GM23248 (cell line): ENCODE results near the gene CCDC85B. TPM values are rescaled to one million over a fixed set of nuclear protein-coding genes. Genes with fewer than 3 reads are reported as not detected.
"Not testable (repeated sequence)": the region's sequence is repeated elsewhere in the genome, so short reads cannot be mapped to it uniquely, and the experiment has no call there.

Experiments
- DNase-seq: peaks from one replicate; pipeline ENCODE4 v3.0.0-alpha.2; 2015
- H2AFZ ChIP-seq: fragments of 200-600 bp; sonication (generic); 2 replicates; pipeline ENCODE4 v1.6.1; 2016; ENCODE audit warnings: antibody characterized with exemption
- H3F3A ChIP-seq: fragments of 200-600 bp; sonication (generic); 2 replicates; pipeline ENCODE4 v1.6.1; 2016; ENCODE audit warnings: mild to moderate bottlenecking, antibody characterized with exemption, mixed run types; ENCODE audit not compliant: insufficient read depth
- H3K27ac ChIP-seq: fragments of 200-600 bp; sonication (generic); 2 replicates; pipeline ENCODE4 v1.5.1; 2016; ENCODE audit warnings: mild to moderate bottlenecking
- H3K27me3 ChIP-seq: fragments of 200-600 bp; sonication (generic); replicated peaks from 2 replicates; pipeline ENCODE4 v1.6.1; 2016; ENCODE audit warnings: mild to moderate bottlenecking; ENCODE audit not compliant: insufficient read depth
- H3K36me3 ChIP-seq: fragments of 200-600 bp; sonication (generic); 2 replicates; pipeline ENCODE4 v1.6.1; 2016; ENCODE audit warnings: low read depth, mild to moderate bottlenecking
- H3K4me1 ChIP-seq: fragments of 200-600 bp; sonication (generic); 2 replicates; pipeline ENCODE4 v1.6.1; 2016; ENCODE audit warnings: mild to moderate bottlenecking; ENCODE audit not compliant: insufficient read depth
- H3K4me2 ChIP-seq: fragments of 200-600 bp; sonication (generic); one replicate; pipeline ENCODE4 v1.6.1; 2016; ENCODE audit warnings: mild to moderate bottlenecking; ENCODE audit not compliant: unreplicated experiment
- H3K4me3 ChIP-seq: fragments of 200-600 bp; sonication (generic); 2 replicates; pipeline ENCODE4 v1.5.1; 2016; ENCODE audit warnings: mild to moderate bottlenecking
- H3K79me2 ChIP-seq: fragments of 200-600 bp; sonication (generic); 2 replicates; pipeline ENCODE4 v1.6.1; 2016; ENCODE audit warnings: mild to moderate bottlenecking; ENCODE audit not compliant: insufficient read depth
- H3K9ac ChIP-seq: fragments of 200-600 bp; sonication (generic); 2 replicates; pipeline ENCODE4 v1.6.1; 2016; ENCODE audit warnings: mild to moderate bottlenecking
- H3K9me2 ChIP-seq: fragments of 200-600 bp; sonication (generic); 2 replicates; pipeline ENCODE4 v1.6.1; 2016; ENCODE audit warnings: mixed run types, mild to moderate bottlenecking, moderate library complexity; ENCODE audit not compliant: insufficient read depth
- H3K9me3 ChIP-seq: fragments of 200-600 bp; sonication (generic); one replicate; pipeline ENCODE4 v1.6.1; 2017; ENCODE audit warnings: low read depth
- H4K20me1 ChIP-seq: fragments of 200-600 bp; sonication (generic); 2 replicates; pipeline ENCODE4 v1.6.0; 2016; ENCODE audit not compliant: insufficient read depth
- EZH2 ChIP-seq: fragments of 200-600 bp; sonication (generic); IDR thresholded peaks from 2 replicates; pipeline ENCODE4 v1.6.1; 2018; ENCODE audit warnings: antibody characterized with exemption, mild to moderate bottlenecking; ENCODE audit not compliant: insufficient read depth, poor library complexity, severe bottlenecking
- EZH2phosphoT487 ChIP-seq: fragments of 200-600 bp; sonication (generic); IDR thresholded peaks from 2 replicates; pipeline ENCODE4 v1.6.1; 2018; ENCODE audit warnings: antibody characterized with exemption, moderate library complexity, mild to moderate bottlenecking, low read depth; ENCODE audit not compliant: insufficient read depth
- WGBS, 2 experiments: methylation state at CpG; one replicate each; pipeline ENCODE4 v1.1.6; 2015 to 2017; ENCODE audit warnings: low lambda C conversion rate in 2 of 2, low coverage in 1 of 2; ENCODE audit errors: missing lambda C conversion rate in 2 of 2; 5-methylcytosine and 5-hydroxymethylcytosine counted together
- in situ Hi-C: fragments of 300-500 bp; cut with MboI; formaldehyde crosslinking; loops from 2 replicates; pipeline ENCODE4 v1.15.0; 2020
- polyA plus RNA-seq: library from polyadenylated mRNA; unstranded; fragments of >200 nt; fragmentation: Nextera tagmentation; extraction: Ambion mirVana; gene quantifications from 2 replicates; pipeline ENCODE4 v1.2.1, GENCODE V29; 2016
- total RNA-seq: library from RNA; depleted of rRNA; stranded (reverse); fragments of >200 nt; shearing (Covaris generic); gene quantifications from 2 replicates; pipeline ENCODE4 v1.2.3, GENCODE V29; 2014

CCDC85B gene
- total and polyA plus RNA-seq, 2 experiments from 2014 or later = 116 to 143 TPM

- in situ Hi-C loops = loop anchor here (10.0 kb wide), 1 partner anchor 97 kb away; no protein-coding TSS in a partner anchor
- Histone ChIP-seq H3K9ac (peak within 1 kb of the TSS; percentile 99), H3K9me3 (no peaks in the 10 kb centered on the region), H3K4me1 (peaks cover 37% of the 10 kb centered on the region), H3K4me2 (peak within 1 kb of the TSS; percentile 85), H3K9me2 (no peaks in the 10 kb centered on the region), H3K27ac (peak within 1 kb of the TSS; percentile 99), H3K36me3 (peaks cover 27% of the 10 kb centered on the region; the same call in 1 of the 2 replicates), H3K27me3 (no peaks in the 10 kb centered on the region), H3K79me2 (peaks cover 66% of the 10 kb centered on the region), H3F3A (peaks cover 53% of the 10 kb centered on the region), H3K4me3 (peak within 1 kb of the TSS; percentile 95), H4K20me1 (no peaks in the 10 kb centered on the region; the same call in 1 of the 2 replicates), H2AFZ (peak within 1 kb of the TSS; percentile 76)
- 0 to 1% methylated on average over 44 to 48 of the region's 57 CpGs for WGBS, 2 experiments
- peak; percentile 98 for DNase-seq
- TF ChIP-seq EZH2 (no peak), EZH2phosphoT487 (no peak)
These were observed 2.2 kb upstream of the CCDC85B start, which contains the start of gene FIBP for GRCh38 chr11:65888163-65888814. Gene FIBP, minus strand, starts transcription at chr11:65888471. Its CDS starts 53 bp downstream, at chr11:65888418.

- Histone ChIP-seq H3K27ac (peak overlapping the region; percentile 99), H3K27me3 (no peaks in the 10 kb centered on the region), H4K20me1 (peaks cover 2% of the 10 kb centered on the region), H3K9me2 (no peaks in the 10 kb centered on the region), H2AFZ (no peak overlapping the region), H3K4me3 (peak overlapping the region; percentile 95), H3K36me3 (peaks cover 27% of the 10 kb centered on the region; the same call in 1 of the 2 replicates), H3K9me3 (no peaks in the 10 kb centered on the region), H3K79me2 (peaks cover 68% of the 10 kb centered on the region), H3K4me1 (peaks cover 59% of the 10 kb centered on the region), H3K9ac (peak overlapping the region; percentile 99), H3K4me2 (peak overlapping the region; percentile 93), H3F3A (peaks cover 75% of the 10 kb centered on the region)
- in situ Hi-C loops = no loop called here
- WGBS, 2 experiments = 5% methylated on average over 52 to 54 of the region's 57 CpGs
- DNase-seq = peak; percentile 64
- TF ChIP-seq EZH2phosphoT487 (no peak), EZH2 (no peak)
These were observed 1.0 kb downstream of the CCDC85B start for GRCh38 chr11:65891219-65892136.

DNA sequence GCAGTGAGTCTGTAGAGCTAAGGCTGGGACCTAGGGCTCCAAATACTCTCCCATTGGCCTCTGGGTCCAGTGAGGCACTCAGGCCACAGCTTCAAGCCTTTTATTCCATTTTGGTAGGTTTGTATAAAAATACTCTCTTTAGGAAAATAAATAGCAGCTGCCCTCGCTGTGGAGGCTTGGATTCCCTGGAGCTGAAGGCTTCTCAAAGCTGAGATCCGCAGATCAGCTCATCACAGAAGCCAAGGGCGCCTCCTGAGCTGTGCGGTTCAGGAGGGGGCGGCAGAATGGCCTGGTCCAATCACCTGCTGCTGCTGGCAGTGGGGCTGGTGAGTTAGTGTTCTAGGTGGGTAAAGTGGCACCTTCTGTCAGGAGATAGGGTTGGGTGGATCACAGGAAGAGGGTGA, 1.7 kb downstream of the CCDC85B start:
- H3K9me3 ChIP-seq, H3K9me2 ChIP-seq, H4K20me1 ChIP-seq, in situ Hi-C loops, H3K27me3 ChIP-seq, H2AFZ ChIP-seq: not testable (repeated sequence)
- peaks cover 32% of the 10 kb centered on the region; the same call in 1 of the 2 replicates for H3K36me3 ChIP-seq
- DNase-seq = peak; percentile 48
- peak overlapping the region; percentile 99 for H3K27ac ChIP-seq
- H3K9ac ChIP-seq = peak overlapping the region; percentile 99
- peaks cover 68% of the 10 kb centered on the region for H3K79me2 ChIP-seq
- H3K4me1 ChIP-seq = peaks cover 62% of the 10 kb centered on the region
- WGBS, 2 experiments = 66 to 67% methylated on average over 5 of the region's 5 CpGs
- H3F3A ChIP-seq = peaks cover 75% of the 10 kb centered on the region
- H3K4me2 ChIP-seq = peak overlapping the region; percentile 93
- peak overlapping the region; percentile 95 for H3K4me3 ChIP-seq

DNA sequence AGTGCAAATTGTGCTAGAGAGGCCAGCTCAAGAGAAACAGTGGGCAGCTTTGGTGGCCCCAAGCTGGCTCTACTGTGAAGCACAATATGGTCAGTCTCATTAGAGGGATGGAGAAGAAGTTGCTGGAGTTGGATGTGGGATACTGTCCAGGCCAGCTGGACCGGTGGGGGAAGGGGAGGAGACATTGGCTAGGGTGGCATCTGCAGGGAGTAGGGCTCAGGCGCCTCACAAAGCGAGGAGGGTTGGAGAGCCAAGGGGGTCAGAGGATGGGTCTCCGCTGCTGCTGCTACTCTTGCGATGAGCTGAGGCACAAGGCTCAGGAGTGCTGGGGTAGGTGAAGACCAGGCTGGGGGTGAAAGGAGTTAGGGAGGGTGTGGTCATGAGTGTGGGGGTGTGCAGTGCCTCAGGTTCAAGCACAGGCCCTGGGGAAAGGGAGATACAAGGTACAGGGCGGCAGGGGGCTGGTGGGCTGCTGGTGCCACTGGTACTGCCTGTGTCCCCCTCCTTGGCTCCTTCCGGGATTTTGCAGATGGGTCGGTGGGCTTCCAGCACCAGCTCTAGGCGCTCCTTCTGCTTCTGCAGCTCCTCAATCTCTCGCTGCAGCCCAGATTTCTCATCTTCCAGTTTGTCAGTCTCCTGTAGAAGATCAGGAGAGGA, 2.3 kb downstream of the CCDC85B start:
- Histone ChIP-seq H3K9me2 (no peaks in the 10 kb centered on the region), H3K4me2 (peak overlapping the region; percentile 93), H3K9me3 (no peaks in the 10 kb centered on the region), H2AFZ (no peak overlapping the region), H3K79me2 (peaks cover 68% of the 10 kb centered on the region), H3K4me1 (peaks cover 62% of the 10 kb centered on the region), H3K4me3 (peak overlapping the region; percentile 95), H4K20me1 (peaks cover 7% of the 10 kb centered on the region), H3K9ac (peak overlapping the region; percentile 99), H3F3A (peaks cover 75% of the 10 kb centered on the region), H3K27me3 (no peaks in the 10 kb centered on the region), H3K27ac (peak overlapping the region; percentile 99), H3K36me3 (peaks cover 36% of the 10 kb centered on the region; the same call in 1 of the 2 replicates)
- TF ChIP-seq EZH2phosphoT487 (no peak), EZH2 (no peak)
- 50 to 55% methylated on average over 10 of the region's 10 CpGs for WGBS, 2 experiments
- in situ Hi-C loops = no loop called here
- DNase-seq = no peak
